HL-60 (cell line): ENCODE results near the gene DUSP21.

Experiments used
- GABPA ChIP-seq: IDR thresholded peaks from 2 replicates; pipeline ENCODE4 v1.6.1; 2012; ENCODE audit warnings: low read depth
- POLR2AphosphoS5 ChIP-seq: IDR thresholded peaks from 2 replicates; pipeline ENCODE4 v1.6.1; 2012; ENCODE audit warnings: low read depth
- TF ChIP-seq, protein P1 (sequence below): IDR thresholded peaks from one replicate; pipeline ENCODE4 v1.5.1; 2011; ENCODE audit warnings: low read length, control low read depth, inconsistent platforms; ENCODE audit not compliant: insufficient read depth
- TF ChIP-seq, protein P2 (sequence below): IDR thresholded peaks from 2 replicates; pipeline ENCODE4 v1.6.1; 2012; ENCODE audit warnings: low read depth; ENCODE audit not compliant: insufficient replicate concordance

DNA sequence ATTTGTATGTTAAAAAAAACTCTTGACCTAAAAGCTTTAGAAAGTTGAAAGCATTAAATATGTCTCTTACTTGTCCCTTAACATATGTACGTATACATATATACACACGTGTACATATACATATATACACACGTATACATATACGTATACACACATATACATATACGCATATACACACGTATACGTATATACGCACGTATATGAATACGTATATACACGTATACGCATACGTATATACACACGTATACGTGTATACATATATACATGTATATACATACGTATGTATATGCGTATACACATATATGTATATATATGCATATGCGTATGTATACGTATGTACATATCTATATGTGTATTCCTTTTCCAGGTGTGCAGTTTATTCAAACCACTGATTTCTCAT lies 32.9 kb downstream of the DUSP21 start:
- TF ChIP-seq, protein P1, sequence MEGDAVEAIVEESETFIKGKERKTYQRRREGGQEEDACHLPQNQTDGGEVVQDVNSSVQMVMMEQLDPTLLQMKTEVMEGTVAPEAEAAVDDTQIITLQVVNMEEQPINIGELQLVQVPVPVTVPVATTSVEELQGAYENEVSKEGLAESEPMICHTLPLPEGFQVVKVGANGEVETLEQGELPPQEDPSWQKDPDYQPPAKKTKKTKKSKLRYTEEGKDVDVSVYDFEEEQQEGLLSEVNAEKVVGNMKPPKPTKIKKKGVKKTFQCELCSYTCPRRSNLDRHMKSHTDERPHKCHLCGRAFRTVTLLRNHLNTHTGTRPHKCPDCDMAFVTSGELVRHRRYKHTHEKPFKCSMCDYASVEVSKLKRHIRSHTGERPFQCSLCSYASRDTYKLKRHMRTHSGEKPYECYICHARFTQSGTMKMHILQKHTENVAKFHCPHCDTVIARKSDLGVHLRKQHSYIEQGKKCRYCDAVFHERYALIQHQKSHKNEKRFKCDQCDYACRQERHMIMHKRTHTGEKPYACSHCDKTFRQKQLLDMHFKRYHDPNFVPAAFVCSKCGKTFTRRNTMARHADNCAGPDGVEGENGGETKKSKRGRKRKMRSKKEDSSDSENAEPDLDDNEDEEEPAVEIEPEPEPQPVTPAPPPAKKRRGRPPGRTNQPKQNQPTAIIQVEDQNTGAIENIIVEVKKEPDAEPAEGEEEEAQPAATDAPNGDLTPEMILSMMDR = no peak
- TF ChIP-seq, protein P2, sequence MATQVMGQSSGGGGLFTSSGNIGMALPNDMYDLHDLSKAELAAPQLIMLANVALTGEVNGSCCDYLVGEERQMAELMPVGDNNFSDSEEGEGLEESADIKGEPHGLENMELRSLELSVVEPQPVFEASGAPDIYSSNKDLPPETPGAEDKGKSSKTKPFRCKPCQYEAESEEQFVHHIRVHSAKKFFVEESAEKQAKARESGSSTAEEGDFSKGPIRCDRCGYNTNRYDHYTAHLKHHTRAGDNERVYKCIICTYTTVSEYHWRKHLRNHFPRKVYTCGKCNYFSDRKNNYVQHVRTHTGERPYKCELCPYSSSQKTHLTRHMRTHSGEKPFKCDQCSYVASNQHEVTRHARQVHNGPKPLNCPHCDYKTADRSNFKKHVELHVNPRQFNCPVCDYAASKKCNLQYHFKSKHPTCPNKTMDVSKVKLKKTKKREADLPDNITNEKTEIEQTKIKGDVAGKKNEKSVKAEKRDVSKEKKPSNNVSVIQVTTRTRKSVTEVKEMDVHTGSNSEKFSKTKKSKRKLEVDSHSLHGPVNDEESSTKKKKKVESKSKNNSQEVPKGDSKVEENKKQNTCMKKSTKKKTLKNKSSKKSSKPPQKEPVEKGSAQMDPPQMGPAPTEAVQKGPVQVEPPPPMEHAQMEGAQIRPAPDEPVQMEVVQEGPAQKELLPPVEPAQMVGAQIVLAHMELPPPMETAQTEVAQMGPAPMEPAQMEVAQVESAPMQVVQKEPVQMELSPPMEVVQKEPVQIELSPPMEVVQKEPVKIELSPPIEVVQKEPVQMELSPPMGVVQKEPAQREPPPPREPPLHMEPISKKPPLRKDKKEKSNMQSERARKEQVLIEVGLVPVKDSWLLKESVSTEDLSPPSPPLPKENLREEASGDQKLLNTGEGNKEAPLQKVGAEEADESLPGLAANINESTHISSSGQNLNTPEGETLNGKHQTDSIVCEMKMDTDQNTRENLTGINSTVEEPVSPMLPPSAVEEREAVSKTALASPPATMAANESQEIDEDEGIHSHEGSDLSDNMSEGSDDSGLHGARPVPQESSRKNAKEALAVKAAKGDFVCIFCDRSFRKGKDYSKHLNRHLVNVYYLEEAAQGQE = no peak
- TF ChIP-seq POLR2AphosphoS5 = no peak
- no peak for TF ChIP-seq GABPA
